IPS DF 19.7 (cell line): ENCODE data around the gene ANO6.

ENCODE experiments used
- DNase-seq: peaks from one replicate; pipeline ENCODE4 v3.0.0-alpha.2; 2013; ENCODE audit warnings: low read depth, low spot score

ANO6 gene

DNA sequence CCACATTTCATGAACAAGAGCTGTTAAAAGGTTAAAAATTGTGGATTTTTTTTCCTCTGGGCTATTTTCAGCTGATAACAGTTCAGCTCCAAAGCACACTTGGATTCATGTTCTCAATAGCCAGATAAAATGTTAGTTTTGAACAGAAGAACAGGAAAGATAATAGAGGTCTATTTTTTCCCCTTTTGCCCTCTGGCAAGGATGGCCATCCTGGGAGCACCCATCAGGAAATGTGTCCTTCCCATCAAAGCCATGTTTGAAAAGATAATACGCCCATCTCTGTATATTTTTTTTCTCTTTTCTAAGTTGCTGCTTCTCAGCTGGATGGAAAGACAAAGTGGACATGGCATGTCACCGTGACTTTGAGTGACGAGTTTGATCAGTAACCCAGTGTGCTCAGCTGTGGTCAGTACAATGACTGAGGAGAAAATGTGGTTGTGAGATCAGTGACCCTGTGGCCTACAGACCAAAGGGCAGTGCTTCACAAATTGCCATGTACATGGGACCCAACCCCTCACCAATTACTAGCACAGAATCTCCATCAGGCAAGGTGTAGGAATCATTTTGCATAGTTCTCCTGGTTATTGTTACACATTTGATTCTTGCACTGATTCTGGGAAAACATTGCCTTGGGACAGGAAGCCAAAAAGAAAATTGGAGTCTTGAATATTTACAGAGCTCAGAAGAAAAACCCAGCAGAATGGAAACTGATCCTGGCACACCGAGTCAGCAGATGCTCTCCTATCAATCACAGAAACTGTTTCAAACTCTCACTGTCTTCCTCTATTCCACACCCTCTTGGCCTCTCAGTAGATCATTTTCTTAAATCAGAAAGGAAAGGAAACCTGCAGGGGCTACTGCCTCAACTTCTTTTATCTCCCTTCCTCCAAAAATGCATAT is 64.3 kb downstream of the ANO6 start:
- no peak for DNase-seq

- DNase-seq = no peak
Measured at GRCh38 chr12:45281994-45282393, 66.1 kb downstream of the ANO6 start.

DNA sequence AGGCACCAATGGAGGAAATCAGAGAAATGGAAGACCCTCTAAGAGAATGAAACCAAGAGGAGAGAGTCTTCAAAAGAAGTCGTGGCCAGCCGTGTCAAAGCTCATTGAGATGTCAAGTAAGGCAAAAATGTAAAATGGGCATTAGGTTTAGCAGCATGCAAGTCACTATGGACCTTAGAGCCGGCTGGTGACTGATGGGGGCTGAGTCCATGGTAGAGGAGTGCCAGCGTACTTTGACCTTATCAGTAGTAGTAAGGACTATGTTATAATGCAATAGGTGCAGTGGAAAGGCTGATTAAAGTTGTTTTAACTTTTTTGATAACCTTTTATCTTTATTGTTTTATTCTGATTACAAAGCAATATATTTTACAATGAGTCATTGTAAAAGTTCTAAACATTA is 66.5 kb downstream of the ANO6 start:
- no peak for DNase-seq

DNA sequence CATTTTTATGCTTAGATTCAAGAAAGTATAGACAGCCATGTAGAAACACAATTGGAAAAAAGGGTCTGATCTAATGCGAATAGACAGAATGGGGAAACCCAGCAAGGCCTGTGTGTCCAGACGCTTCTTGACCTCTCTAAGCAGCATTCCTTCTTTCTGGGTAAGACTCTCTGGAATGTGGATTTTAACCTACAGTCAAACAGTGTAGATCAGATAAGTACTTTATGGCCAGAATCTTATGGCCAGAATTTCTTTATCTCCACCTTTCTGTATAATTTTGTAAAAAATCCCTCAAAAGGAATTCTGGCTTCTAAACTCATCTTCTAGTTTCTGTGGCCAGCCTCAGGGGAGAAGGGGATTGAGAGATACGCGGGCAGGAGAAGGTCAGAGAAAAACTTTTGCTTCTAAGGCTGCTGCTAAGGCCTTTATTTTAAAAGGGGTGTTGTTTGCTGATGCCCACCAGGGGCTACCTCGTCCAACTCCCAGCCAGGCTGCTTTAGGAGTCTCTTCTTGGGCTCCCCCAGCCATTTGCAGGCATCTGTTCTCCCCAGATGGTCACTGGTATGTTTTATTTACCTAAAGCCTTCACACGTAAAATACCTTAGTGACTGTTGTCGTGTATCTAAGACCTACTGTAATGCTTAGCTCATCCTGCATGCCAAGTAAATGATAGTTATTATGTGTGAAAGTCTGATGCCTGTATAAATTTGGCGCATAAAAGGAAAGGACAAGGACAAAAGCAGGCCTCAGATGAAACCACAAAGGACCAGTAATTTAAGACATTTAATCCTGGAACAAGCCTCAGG is 68.4 kb downstream of the ANO6 start:
- DNase-seq = no peak

DNA sequence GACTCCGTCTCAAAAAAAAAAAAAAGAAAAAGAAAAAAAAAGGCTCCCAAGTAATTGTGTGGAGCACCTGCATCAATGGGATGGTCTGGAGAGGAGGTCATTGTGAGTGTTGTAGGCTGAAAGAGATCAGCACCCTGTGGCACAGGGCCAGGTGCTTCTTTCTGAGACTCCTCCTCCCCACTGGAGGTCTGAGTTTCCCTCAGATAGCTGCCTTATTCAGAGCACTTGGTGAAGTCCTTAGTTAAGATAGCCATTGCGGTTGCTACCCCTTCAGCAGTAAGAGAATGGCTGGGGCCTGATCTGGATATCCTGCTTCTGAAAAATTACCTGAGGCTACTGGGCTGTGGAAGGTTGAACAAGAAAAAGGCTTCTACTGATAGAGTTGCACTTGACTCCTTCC is 69.8 kb downstream of the ANO6 start:
- DNase-seq = no peak

- no peak for DNase-seq
Measured at GRCh38 chr12:45286621-45287020, 70.7 kb downstream of the ANO6 start.

DNA sequence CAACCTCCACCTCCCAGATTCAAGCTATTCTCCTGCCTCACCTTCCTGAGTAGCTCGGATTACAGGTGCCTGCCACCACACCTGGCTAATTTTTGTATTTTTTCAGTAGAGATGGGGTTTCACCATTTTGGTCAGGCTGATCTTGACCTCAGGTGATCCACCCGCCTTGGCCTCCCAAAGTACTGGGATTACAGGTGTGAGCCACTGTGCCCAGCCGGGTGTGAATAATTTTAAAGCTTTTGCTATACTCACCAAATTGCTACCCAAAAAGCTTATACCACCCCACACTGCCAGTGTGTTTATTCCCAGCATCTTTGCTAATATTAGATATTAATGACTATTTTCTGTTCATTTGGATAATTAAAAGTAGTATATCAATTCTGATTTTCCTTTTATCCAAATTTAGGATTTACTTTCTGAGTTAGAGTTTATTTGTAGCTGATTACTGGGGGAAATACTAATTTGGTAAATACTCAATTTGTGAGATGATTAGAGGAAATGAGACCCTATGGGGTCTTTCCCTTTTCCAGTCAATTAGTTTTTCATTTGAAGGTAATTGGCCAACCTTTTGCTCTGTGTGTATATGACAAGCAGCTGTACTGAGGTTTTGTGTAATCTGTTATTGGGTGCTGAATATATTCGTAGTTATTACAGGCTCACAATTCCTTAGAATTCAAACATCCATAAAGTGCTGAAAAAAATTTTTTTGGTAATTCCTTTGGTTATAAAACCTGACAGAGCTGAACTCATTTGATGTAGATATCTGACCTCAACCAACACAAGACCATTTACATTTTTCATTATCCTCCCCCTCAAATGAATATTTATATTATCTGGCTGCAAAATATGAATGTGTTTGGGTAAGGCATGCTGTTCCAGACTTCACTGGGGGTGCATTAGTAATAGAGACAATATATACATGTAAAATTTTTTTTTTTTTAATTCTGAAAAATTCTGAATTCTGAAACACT is 73.6 kb downstream of the ANO6 start:
- no peak for DNase-seq

DNA sequence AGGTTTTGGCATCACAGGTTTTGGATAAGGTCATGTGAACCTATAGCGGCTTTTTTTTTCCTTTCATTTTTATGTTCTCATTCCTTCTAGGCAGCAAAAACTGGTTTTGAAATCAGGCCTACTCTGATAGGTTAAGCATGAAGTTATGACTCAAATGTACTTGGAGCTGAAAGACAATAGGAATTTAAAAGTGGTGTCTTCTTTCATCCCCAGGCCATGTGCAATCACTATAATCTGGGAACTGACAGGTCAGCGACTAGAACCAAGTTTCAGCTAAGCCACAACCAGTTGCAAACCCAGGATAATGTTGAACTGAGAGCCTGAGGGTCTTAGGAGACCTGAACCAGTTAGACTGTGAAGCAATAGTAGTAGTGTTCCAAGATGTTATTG is 74.3 kb downstream of the ANO6 start:
- DNase-seq = no peak

DNA sequence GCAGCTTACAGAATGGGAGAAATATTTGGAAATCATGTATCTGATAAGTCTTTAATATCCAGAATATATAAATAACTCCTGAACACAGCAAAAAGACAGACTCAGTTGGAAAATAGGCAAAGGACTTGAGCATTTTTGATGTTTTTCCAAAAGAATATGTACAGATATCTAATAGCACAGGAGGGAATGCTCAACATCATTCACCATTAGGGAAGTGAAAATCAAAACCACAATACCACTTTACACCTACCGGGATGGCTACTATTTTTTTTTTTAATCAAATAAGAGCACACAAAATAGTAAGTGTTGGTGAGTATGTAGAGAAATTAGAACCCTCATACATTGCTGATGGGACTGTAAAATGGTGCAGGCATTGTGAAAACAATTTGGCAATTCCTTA is 75.6 kb downstream of the ANO6 start:
- DNase-seq = no peak

DNA sequence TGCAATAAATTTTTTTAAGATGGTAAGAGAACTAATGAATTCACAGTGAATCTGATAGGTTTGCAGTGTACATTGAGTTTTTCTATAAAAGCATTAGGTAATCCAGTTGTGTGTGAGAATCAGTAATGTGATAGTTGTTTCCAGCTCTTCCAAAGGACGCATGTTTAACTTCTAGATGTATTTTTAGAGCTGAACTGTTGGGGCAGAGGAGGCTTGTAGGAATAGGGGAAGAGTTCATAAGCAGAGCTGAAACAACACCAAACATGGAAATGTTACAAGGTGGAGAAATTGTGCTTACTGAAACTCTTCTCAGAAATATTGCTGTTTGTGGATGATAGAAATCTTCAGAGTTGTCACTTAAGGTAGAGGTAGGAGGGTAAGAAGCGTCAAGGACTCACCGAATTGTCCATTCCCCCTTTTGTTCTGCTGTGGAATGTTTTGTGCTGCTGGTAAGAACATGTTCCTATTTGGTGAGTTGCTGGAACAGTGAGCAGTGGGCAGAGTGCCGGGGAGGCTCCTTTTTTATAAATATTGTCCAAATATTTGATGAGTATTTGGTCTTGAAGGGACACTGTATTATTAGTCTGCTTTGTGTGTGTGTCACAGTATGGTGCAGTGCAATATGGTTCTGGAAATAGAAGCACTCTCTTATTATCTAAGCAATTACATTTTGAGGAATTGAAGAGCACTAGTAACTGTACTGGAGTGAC is 76.7 kb downstream of the ANO6 start:
- DNase-seq = no peak

GRCh38 chr12:45294906-45295305 is 79.0 kb downstream of the ANO6 start:
- no peak for DNase-seq

DNA sequence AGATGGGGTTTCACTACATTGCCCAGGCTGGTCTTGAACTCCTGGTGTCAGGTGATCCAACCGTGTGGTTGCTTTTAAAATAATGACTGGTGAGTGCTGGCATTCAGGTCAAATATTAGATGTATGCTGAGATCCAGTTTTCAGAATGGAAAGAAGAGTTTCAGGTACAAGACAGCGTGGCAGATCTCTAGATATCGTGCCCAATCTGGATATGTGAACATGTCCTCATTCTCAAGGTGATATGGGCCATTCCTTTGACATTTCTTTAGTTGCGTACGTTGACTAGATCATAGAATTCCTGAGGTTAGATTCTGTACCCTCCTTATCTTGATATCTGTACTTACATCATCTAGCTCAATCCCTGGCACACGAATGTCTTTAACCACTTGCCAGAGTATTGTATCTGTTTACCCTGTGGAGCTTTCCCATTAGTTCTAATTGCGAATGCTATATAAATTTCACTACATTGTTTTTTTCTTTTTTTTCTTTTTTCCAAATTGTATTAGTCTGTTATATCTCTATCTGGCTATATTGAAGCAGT is 80.2 kb downstream of the ANO6 start:
- no peak for DNase-seq

DNA sequence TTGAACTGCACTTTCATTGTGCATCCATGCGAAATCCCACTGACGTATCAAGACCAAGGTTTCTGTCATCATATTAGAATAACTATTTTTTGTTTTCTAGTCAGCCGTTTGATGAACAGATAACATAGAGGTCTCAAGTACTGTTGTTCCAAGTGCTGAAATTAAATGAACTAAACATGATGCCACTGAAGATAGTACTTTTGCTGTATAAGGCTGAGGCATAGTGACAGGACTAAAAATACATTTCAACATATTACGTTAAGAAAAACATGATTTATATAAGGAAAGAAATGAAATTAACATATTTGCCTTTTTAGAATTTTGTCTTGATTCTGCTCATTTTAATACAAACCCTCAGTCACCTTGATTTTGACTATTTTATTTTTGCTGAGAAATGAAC is 82.2 kb downstream of the ANO6 start:
- DNase-seq = no peak

- DNase-seq = no peak
Measured at GRCh38 chr12:45298721-45299692, 83.1 kb downstream of the ANO6 start.

DNA sequence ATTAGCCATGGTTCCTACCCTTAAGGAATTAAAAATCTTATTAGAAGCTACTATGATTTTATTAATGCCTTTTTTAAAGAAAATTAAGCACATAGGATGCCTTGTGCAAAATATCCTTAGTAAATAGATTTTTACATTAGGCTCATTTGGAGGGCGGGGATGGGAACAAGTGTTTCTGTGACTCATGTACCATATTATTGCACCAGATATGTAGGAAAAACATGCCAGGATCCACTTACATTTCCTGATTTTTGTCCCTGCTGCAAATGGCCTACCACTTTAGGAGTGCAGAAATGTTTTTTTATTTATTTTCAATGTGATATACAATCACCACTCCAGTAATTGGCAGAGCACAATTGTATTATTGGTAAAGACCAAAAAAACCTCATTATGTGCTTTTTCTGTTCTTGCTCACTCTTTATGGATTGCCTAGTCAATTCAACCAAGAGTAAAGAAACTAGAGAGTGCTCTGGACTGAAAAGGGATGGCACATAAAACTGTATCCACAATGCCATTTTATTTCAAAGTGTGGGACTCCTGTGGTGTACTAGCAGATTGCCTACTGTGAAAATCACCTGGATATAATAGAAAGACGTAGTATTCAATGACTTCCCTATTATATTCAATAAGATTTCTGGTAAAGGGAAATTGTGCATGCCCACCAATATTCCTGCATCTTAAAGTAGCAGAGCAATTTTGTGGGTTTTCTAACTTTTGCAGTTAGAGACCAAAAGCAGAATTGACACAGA is 86.9 kb downstream of the ANO6 start:
- no peak for DNase-seq

DNA sequence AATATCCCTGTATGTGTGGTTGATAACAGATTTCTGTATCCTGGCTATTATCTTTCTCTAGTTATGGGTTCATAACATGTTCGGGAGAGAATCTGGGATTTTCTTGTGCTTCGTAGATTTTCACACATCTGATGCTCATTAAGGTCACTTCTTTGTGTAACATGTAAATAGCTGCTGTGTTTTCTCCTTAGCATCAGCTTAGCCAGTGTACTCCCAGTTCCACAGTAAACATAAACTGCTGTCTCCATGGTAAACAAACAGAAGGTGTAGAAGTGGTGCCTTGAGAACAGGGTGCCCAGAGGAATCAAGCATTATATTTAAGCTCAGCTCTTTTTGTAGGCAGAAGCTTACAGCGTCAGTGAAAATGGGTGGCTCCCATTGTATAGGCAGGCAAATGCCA is 88.0 kb downstream of the ANO6 start:
- no peak for DNase-seq

DNA sequence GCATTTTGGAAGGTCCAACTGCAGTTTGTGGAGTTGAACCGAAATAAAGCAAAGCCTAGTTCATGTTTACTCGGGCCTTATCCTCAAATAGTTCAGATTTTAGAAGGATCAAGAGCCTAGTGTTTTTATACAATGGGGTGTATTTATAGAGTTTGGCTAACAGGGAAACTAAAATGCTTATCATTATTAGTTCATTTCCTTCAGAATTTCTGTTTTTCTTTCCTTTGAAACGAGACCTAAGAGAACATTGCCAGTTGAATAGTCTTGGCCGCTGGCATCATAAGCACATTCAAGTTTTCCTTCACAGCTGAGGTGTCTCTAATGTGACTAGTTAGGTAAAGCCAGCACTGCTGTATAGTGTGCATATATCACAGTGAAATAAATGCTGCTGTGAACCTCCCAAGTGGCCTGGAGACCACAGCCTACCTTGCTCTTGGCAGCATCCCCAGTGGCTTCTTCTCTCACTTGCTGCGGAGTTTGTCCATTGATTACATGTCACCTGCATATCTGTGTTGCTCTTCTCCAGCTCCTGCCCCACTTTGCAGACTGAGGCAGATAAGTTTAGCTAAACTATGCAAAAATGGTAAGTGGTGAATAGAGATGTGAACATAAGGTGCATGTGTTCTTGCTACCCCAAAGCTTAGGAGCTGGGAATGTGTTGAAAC is 88.8 kb downstream of the ANO6 start:
- no peak for DNase-seq

GRCh38 chr12:45305907-45306306 is 90.0 kb downstream of the ANO6 start:
- DNase-seq = no peak
